Endothelial cell of umbilical vein (primary cell): ENCODE data around the gene ZNF225. TPM values are rescaled to one million over a fixed set of nuclear protein-coding genes. Genes with fewer than 3 reads are reported as not detected.

Experiments
- BruUV-seq: library from RNA; stranded (reverse); fragments of 400-500 nt; replicated peaks from 2 replicates; lab custom pipeline; 2021; lab: Mats Ljungman, UMichigan
- CTCF ChIA-PET: fragments of 300-600, 350-600 bp; sonication (Branson Sonifier 250); formaldehyde crosslinking; loops from one replicate; lab custom pipeline; 2021; ENCODE audit warnings: antibody characterized with exemption, inconsistent platforms; lab: Charles Lee
- POLR2A ChIA-PET: fragments of 300-600, 350-600 bp; sonication (Branson Sonifier 250); formaldehyde crosslinking; loops from one replicate; lab custom pipeline; 2021; ENCODE audit warnings: antibody characterized with exemption, inconsistent platforms; lab: Charles Lee
- DNase-seq: peaks from one replicate; pipeline ENCODE4 v3.0.0-alpha.2; 2011; ENCODE audit warnings: low read depth, low spot score
- FAIRE-seq: peaks from 2 replicates; lab custom pipeline; 2011; peaks lifted over from hg19 to GRCh38; lab: Jason Lieb, UNC
- H2AFZ ChIP-seq: 2 replicates; pipeline ENCODE4 v1.6.0; 2012; ENCODE audit warnings: low read depth, low read length, control low read depth, inconsistent platforms
- H3K27ac ChIP-seq: 2 replicates; pipeline ENCODE4 v1.5.1; 2011; ENCODE audit warnings: low read depth, mild to moderate bottlenecking, control low read depth, low read length, moderate library complexity; ENCODE audit not compliant: insufficient read depth
- H3K27me3 ChIP-seq, 2 experiments: 2 replicates each; pipeline versions ENCODE4 v1.6.0 to v1.6.1; 2011; ENCODE audit warnings: low read length in 2 of 2, mixed read lengths in 1 of 2; ENCODE audit not compliant: control insufficient read depth in 2 of 2, insufficient read depth in 2 of 2
- H3K36me3 ChIP-seq, 2 experiments: 2 replicates in 1 of 2; 3 replicates in 1 of 2; pipeline ENCODE4 v1.5.1; 2011; ENCODE audit warnings: low read length in 2 of 2, mild to moderate bottlenecking in 1 of 2, moderate library complexity in 1 of 2; ENCODE audit not compliant: control insufficient read depth in 2 of 2, insufficient read depth in 2 of 2; ENCODE audit errors: extremely low read depth in 1 of 2
- H3K4me1 ChIP-seq: 3 replicates; pipeline ENCODE4 v1.5.1; 2011; ENCODE audit warnings: mild to moderate bottlenecking, low read length; ENCODE audit not compliant: control insufficient read depth, insufficient read depth; ENCODE audit errors: extremely low read depth
- H3K4me2 ChIP-seq: 2 replicates; pipeline ENCODE4 v1.6.1; 2011; ENCODE audit warnings: low read length, control low read depth, mixed read lengths; ENCODE audit not compliant: insufficient read depth
- H3K4me3 ChIP-seq, 3 experiments: fragments of 200-600 bp in 1 of 3; sonication (generic), shearing (Covaris generic) in 1 of 3; replicated peaks in 1 of 3; 2 replicates each; pipeline ENCODE4 v1.5.1; 2011 to 2016; ENCODE audit warnings: control low read depth in 3 of 3, low read length in 3 of 3, mild to moderate bottlenecking in 2 of 3, inconsistent platforms in 1 of 3, low read depth in 1 of 3, moderate library complexity in 1 of 3; ENCODE audit not compliant: insufficient read depth in 1 of 3
- H3K79me2 ChIP-seq: 2 replicates; pipeline ENCODE4 v1.6.0; 2012; ENCODE audit warnings: low read length, inconsistent platforms; ENCODE audit not compliant: control insufficient read depth, insufficient read depth
- H3K9ac ChIP-seq: replicated peaks from 2 replicates; pipeline ENCODE3; 2011; ENCODE audit warnings: low read length, control low read depth; ENCODE audit not compliant: insufficient read depth; ENCODE audit errors: extremely low read depth
- H3K9me1 ChIP-seq: replicated peaks from 3 replicates; pipeline ENCODE4 v1.6.0; 2011; ENCODE audit warnings: mild to moderate bottlenecking, low read length; ENCODE audit not compliant: control insufficient read depth, insufficient read depth; ENCODE audit errors: extremely low read depth
- H3K9me3 ChIP-seq: replicated peaks from 2 replicates; pipeline ENCODE4 v1.5.1; 2012; ENCODE audit warnings: low read length, inconsistent platforms; ENCODE audit not compliant: control insufficient read depth, insufficient read depth
- H4K20me1 ChIP-seq: replicated peaks from 2 replicates; pipeline ENCODE3; 2011; ENCODE audit warnings: mild to moderate bottlenecking, low read length; ENCODE audit not compliant: control insufficient read depth, insufficient read depth; ENCODE audit errors: extremely low read depth
- CTCF ChIP-seq, 2 donors: IDR thresholded peaks; 1 replicate in 1 of 2; 2 replicates in 1 of 2; pipeline ENCODE4 v1.5.1; 2011; ENCODE audit warnings: low read length in 2 of 2, mild to moderate bottlenecking in 2 of 2, moderate library complexity in 2 of 2, control low read depth in 1 of 2, inconsistent platforms in 1 of 2, low read depth in 1 of 2; ENCODE audit not compliant: insufficient read depth in 1 of 2; ENCODE audit errors: extremely low read depth in 1 of 2
- POLR2A ChIP-seq: IDR thresholded peaks from 2 replicates; pipeline ENCODE4 v1.6.1; 2012; ENCODE audit warnings: low read depth, mild to moderate bottlenecking, control low read depth, low read length
- dilution Hi-C: fragments of 300-500 bp; cut with MboI; formaldehyde crosslinking; loops from one replicate; pipeline ENCODE4 v1.15.0; 2019; ENCODE audit warnings: low sequenced_read_pairs; ENCODE audit not compliant: extremely low pct_ligation_motif_present
- intact Hi-C: fragments of 100-400 bp; cut with micrococcal nuclease; formaldehyde crosslinking; loops from one replicate; pipeline ENCODE4 v1.10.0; 2022
- polyA plus RNA-seq, 4 experiments: library from polyadenylated mRNA; depleted of rRNA in 3 of 4; stranded (reverse) in 3 of 4; unstranded in 1 of 4; fragments of >200 nt; gene quantifications; 2 replicates each; pipeline versions ENCODE4 v1.2.1 to v1.2.3, GENCODE V29; 2011 to 2012; ENCODE audit warnings: missing spikeins in 1 of 4
- total RNA-seq: library from RNA; stranded (reverse); gene quantifications from 2 replicates; pipeline ENCODE4 v1.2.3, GENCODE V29; 2021

Gene ZNF225
- total and polyA plus RNA-seq, 2 donors (not counting 3 experiments of a cell fraction or from before 2014, with no cell fraction given) = 0.92 to 3.9 TPM

- Histone ChIP-seq H3K4me3 (peak within 1 kb of the TSS; percentile 10 to 67 (median 55)), H3K9me1 (no peaks in the 10 kb centered on the region), H2AFZ (peak within 1 kb of the TSS; percentile 64), H3K36me3 (no peaks in the 10 kb centered on the region), H3K4me2 (peak within 1 kb of the TSS; percentile 81), H3K9me3 (no peaks in the 10 kb centered on the region), H3K27ac (peak within 1 kb of the TSS; percentile 14), H3K79me2 (no peaks in the 10 kb centered on the region), H4K20me1 (no peaks in the 10 kb centered on the region), H3K4me1 (peaks cover 10% of the 10 kb centered on the region), H3K9ac (peak within 1 kb of the TSS; percentile 15), H3K27me3 (no peaks in the 10 kb centered on the region)
- ChIA-PET POLR2A (no interaction called here), CTCF (interaction anchor here (1.2 kb wide), 1 partner anchor 23 kb away, joined by 4 read pairs; no protein-coding TSS in a partner anchor)
- BruUV-seq = TSS peak; percentile 62
- FAIRE-seq = peak; percentile 97
- TF ChIP-seq CTCF (IDR thresholded peaks at IDR 0.05; ENCODE audit: extremely low read depth in 1 of 2, insufficient read depth in 1 of 2, low read depth in 1 of 2, low read length in 2 of 2) (no peak), POLR2A (peak; percentile 64)
- intact Hi-C loops (loop anchor here (1.0 to 2.0 kb wide), 6 partner anchors 21 to 88 kb away; partner anchors contain the start of genes ZNF155, ZNF224, ZNF225 and ZNF230), dilution Hi-C loops (no loop called here)
- peak; percentile 91 for DNase-seq
Measured at GRCh38 chr19:44071824-44072542, 41.2 kb upstream of the ZNF225 start, which contains the start of gene ZNF284. Gene ZNF284, plus strand, starts transcription at chr19:44072159. Its CDS starts 4,231 bp downstream, at chr19:44076390.
